Measurements from ENCODE around the gene ZNF367.

Gene ZNF367

DNA sequence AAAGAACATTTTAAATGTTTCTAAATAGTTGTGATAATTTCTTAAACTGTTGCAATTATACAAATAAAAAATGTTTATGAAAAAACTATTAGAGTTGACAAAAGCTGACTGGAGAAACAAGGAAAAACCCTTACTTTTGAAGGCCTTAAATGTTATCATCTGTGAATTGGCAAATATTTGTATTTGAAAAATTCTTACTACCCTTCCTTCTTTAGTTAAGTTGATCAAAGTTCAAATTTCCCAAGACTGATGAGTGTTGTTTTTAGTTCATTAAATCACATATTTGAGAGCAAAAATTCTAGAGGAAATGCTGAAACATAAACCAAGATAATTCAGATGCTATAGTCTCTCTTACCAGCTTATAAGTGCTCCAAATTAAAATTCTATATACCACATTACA lies 32.0 kb downstream of the ZNF367 start:
- no peak overlapping the region for H3K4me3 ChIP-seq (ENCODE audit: low read length)
- TF ChIP-seq, protein P1, sequence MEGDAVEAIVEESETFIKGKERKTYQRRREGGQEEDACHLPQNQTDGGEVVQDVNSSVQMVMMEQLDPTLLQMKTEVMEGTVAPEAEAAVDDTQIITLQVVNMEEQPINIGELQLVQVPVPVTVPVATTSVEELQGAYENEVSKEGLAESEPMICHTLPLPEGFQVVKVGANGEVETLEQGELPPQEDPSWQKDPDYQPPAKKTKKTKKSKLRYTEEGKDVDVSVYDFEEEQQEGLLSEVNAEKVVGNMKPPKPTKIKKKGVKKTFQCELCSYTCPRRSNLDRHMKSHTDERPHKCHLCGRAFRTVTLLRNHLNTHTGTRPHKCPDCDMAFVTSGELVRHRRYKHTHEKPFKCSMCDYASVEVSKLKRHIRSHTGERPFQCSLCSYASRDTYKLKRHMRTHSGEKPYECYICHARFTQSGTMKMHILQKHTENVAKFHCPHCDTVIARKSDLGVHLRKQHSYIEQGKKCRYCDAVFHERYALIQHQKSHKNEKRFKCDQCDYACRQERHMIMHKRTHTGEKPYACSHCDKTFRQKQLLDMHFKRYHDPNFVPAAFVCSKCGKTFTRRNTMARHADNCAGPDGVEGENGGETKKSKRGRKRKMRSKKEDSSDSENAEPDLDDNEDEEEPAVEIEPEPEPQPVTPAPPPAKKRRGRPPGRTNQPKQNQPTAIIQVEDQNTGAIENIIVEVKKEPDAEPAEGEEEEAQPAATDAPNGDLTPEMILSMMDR (conservative IDR thresholded peaks at IDR 0.05; ENCODE audit: low read depth, low read length), result no peak
- no peak for DNase-seq (ENCODE audit: low read depth)

DNA sequence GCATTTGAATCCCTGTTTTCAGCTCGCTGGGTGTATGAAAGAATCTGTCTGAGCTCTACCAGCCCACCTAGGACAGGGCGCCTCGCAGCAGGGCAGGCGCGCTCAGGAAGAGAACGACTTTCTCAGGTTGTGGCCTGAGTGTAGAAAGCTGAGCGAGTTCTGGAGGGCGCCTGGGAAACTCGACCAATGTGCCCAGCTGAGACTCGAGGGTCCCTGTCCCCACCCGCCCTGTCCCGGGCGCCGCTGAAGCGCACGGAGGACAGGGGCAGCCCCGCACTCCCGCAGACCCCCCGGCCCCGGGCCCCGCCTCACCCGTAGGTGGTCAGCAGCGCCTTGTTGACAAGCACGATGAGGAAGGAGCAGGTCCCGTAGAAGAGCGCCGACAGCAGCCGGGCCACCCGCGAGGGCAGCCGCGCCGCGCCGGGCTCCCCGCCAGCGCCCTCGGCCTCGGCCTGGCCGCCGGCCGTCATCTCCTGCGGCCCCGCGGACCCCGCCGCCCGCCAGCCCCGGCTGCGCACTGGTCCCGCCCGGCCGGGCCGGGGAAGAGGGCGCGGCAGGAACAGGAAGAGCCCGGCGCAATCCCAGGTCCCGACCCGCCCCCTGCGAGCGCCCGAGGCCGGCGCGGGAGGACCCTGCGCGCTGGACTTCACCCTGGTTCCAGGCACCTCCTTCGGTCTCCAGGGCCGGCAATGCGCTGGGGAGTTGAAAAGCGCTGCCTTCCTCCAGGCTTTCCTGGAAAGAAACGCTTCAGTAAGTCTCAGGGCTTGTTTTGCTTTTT lies 34.8 kb downstream of the ZNF367 start, which contains the start of gene SLC35D2:
Gene SLC35D2 (minus strand): TSS at position 547 of the 778 bp plus-strand sequence. CDS start 77 bp downstream, at position 470.
- DNase-seq (ENCODE audit: low read depth), result no peak
- TF ChIP-seq, protein P1 (conservative IDR thresholded peaks at IDR 0.05; ENCODE audit: low read depth, low read length), result no peak
- H3K4me3 ChIP-seq (ENCODE audit: low read length), result peak within 1 kb of the TSS; percentile 64

DNA sequence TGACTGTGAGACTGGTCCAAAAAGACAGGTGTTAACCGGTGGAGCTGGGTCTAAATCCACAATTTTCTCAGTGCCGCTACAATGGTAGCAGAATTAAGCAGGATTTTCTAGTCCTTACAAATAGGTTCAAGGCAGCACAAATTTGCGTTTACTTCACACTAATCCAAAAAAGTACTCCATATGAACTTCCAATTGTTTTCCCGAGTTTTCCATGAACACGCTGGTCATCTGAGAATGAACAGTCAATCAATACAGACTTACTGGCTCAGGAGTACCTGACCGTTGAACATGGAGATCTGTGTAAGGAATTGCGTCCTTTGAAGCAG lies 35.4 kb downstream of the ZNF367 start:
- TF ChIP-seq, protein P1 (conservative IDR thresholded peaks at IDR 0.05; ENCODE audit: low read depth, low read length), result no peak
- no peak for DNase-seq (ENCODE audit: low read depth)
- H3K4me3 ChIP-seq (ENCODE audit: low read length), result peak overlapping the region; percentile 50

DNA sequence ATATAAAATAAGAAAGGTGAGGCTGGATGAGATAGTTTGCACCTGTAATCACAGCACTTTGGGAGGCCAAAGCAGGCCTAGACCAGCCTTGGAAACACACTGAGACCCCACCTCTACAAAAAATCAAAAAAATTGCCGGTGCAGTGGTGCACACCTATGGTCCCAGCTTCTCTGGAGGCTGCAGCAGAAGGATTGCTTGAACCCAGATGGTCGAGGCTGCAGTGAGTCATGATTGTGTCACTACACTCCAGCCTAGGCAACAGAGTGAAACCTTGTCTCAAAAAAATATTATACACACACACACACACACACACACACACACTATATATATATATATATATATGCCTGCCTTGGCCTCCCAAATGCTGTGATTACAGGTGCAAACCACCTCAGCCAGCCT lies 36.0 kb downstream of the ZNF367 start:
- DNase-seq (ENCODE audit: low read depth), result no peak
- H3K4me3 ChIP-seq (ENCODE audit: low read length), result no peak overlapping the region
- TF ChIP-seq, protein P1 (conservative IDR thresholded peaks at IDR 0.05; ENCODE audit: low read depth, low read length), result no peak

DNA sequence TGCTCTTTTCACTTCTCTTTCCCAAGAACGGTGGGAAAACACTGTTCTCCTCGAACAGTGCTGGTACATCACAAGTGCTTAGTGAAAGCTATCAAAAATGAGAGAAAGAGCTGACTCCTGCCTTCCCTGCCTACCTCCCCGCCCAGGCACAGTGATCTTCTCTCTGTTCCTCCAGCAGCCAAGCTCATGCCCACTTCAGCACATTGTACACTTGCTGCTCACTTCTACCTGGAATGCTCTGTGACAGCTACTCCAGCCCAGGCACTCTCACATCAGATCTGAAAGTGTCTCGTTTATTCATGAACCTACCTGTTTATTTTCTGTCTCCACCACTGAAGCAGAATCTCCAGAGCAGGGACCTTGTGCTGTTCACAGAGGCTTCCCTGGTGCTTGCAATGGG lies 36.5 kb downstream of the ZNF367 start:
- TF ChIP-seq, protein P1 (conservative IDR thresholded peaks at IDR 0.05; ENCODE audit: low read depth, low read length), result no peak
- no peak for DNase-seq (ENCODE audit: low read depth)
- H3K4me3 ChIP-seq (ENCODE audit: low read length), result no peak overlapping the region

DNA sequence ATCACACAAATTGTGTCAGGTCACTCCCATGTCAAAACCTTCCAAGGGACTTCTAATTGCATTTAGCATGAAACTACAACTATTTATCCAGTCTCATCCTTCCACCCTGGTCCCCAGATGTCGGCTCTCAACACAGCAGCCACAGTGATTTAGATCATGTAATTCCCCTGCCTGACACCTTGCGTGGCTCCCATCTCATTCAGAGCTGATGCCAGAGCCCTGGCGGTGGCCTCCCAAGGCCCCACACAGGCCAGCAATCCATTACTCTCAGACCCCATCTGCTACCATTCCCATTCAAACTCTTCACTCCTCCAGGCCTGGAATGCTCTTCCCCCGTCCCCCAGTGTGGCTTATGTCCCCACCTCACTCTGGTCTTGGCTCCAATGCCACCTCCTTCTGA lies 37.0 kb downstream of the ZNF367 start:
- TF ChIP-seq, protein P1 (conservative IDR thresholded peaks at IDR 0.05; ENCODE audit: low read depth, low read length), result no peak
- DNase-seq (ENCODE audit: low read depth), result no peak
- H3K4me3 ChIP-seq (ENCODE audit: low read length), result no peak overlapping the region

DNA sequence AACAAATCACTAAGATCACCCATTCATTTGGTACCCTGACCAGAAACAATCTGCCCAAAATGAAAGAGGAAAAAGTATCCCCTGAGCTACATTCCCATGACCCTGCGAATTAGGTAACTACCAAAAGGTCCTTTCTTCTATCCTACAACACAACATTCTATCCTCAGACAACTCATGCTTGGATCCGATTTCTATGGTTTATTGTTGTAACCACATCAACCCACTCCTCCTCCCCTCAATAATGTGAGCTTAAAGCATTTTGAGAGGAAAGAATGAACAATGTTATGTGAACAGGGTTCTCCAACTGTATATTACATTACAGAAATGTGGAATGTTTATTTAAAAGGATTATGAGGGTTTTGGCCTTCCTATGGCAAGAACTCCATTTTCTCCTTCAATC lies 38.7 kb downstream of the ZNF367 start:
- no peak overlapping the region for H3K4me3 ChIP-seq (ENCODE audit: low read length)
- TF ChIP-seq, protein P1 (conservative IDR thresholded peaks at IDR 0.05; ENCODE audit: low read depth, low read length), result no peak
- DNase-seq (ENCODE audit: low read depth), result no peak

All from retinal pigment epithelial cell (primary cell).